Astrocyte of the spinal cord (primary cell): Measurements from ENCODE around the gene TADA2B.

Experiments
- DNase-seq: peaks from one replicate; pipeline ENCODE4 v3.0.0; 2011; ENCODE audit warnings: low read depth, low spot score
- H3K4me3 ChIP-seq: 2 replicates; pipeline ENCODE4 v1.5.1; 2011; ENCODE audit warnings: low read depth, mild to moderate bottlenecking, low read length, moderate library complexity
- in situ Hi-C: cut with HindIII; loops from 2 replicates; pipeline ENCODE4 v1.10.0; 2017; ENCODE audit warnings: low sequenced_read_pairs
- TF ChIP-seq, protein P1 (sequence below): IDR thresholded peaks from 2 replicates; pipeline ENCODE4 v1.5.1; 2012; ENCODE audit warnings: low read depth, mild to moderate bottlenecking, low read length, inconsistent platforms

Gene TADA2B

DNA sequence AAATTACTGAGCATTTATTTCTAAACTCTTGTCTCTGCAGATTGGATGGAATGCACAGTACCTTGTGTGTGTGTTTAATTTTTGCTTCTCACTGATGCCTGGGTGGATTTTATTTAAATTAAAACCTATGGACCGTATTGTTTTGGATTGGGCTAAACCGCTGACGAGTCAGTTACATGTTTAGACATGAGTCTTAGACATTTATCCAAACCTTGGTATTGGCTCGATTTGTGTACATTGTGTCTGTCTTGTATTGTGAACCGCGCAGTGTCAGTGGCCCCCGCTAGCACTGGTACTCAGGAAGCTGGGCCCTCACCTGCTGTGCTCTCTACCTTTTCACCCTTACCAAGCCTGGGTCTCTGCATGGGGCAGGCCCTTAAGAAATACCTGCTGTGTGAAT, 40.8 kb upstream of the TADA2B start:
- in situ Hi-C loops: no loop called here
- H3K4me3 ChIP-seq: no peak overlapping the region
- TF ChIP-seq, protein P1, sequence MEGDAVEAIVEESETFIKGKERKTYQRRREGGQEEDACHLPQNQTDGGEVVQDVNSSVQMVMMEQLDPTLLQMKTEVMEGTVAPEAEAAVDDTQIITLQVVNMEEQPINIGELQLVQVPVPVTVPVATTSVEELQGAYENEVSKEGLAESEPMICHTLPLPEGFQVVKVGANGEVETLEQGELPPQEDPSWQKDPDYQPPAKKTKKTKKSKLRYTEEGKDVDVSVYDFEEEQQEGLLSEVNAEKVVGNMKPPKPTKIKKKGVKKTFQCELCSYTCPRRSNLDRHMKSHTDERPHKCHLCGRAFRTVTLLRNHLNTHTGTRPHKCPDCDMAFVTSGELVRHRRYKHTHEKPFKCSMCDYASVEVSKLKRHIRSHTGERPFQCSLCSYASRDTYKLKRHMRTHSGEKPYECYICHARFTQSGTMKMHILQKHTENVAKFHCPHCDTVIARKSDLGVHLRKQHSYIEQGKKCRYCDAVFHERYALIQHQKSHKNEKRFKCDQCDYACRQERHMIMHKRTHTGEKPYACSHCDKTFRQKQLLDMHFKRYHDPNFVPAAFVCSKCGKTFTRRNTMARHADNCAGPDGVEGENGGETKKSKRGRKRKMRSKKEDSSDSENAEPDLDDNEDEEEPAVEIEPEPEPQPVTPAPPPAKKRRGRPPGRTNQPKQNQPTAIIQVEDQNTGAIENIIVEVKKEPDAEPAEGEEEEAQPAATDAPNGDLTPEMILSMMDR: no peak
- no peak for DNase-seq

DNA sequence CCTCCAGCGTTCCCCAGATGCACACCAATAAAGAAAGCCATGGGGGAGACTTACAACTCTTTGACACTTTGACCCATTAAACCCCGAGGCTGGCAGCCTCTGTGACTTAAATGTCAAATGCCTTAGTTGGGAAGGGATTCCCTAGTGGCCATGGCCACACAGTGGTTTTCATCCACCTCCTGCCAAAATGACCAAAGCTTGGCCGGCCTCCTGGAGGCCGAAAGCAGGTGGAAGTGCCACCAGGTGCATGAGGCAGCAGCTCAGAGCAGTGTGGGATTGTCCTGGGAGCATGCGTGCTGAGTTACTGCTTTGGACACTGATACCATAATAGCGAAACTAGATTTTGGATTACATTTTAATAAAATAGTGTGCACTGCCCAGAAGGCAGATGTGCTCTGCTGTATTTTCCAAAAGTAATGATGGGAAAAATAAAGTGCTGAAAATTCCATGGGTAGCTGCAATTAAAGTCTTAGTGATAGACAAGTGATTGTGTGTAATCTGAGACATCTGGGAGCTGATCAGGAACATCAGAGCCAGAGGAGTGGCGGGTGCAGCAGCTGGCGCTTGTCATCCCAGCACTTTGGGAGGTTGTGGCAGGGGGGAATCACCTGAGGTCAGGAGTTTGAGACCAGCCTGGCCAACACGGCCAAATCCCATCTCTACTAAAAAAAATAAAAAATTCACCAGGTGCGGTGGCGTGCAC, 39.8 kb upstream of the TADA2B start:
- no peak for DNase-seq
- H3K4me3 ChIP-seq: no peak overlapping the region
- in situ Hi-C loops: no loop called here
- TF ChIP-seq, protein P1: no peak

DNA sequence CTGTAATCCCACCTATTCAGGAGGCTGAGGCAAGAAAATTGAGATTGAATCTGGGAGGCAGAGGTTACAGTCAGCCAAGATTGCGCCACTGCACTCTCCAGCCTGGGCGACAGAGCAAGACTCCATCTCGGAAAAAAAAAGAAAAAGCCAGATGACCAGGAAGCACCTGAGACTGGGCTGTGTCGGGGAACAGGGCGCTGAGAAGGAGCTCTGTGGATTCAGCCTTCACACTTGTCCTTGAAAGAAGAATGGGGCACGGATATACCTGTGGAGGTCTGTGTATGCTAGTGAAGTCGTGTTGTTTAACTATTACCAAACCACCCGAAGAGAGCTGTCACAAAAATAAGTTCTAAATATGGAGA, 39.3 kb upstream of the TADA2B start:
- DNase-seq: no peak
- H3K4me3 ChIP-seq: no peak overlapping the region
- in situ Hi-C loops: no loop called here
- TF ChIP-seq, protein P1: no peak

DNA sequence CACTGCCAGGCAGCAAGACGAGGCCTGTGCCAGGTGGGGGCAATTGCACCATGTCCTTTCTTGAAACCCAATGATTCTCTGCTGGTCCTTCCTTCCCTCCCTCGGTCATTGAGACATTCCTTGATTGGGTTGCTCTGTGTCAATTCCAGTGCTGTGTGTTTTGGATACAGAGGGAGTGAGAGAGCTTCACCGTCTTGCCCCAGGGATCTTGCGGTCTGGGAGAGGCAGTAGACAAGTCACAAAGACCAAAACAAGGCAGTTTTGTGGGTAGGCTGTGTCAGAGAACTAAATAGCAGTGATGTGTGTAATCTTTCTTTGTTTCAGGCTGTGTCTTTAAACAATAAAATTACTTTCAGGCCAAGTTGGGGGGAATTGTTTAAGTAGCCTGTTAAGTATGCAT, 38.8 kb upstream of the TADA2B start:
- no peak overlapping the region for H3K4me3 ChIP-seq
- peak; percentile 24 for DNase-seq
- in situ Hi-C loops: no loop called here
- TF ChIP-seq, protein P1: no peak

DNA sequence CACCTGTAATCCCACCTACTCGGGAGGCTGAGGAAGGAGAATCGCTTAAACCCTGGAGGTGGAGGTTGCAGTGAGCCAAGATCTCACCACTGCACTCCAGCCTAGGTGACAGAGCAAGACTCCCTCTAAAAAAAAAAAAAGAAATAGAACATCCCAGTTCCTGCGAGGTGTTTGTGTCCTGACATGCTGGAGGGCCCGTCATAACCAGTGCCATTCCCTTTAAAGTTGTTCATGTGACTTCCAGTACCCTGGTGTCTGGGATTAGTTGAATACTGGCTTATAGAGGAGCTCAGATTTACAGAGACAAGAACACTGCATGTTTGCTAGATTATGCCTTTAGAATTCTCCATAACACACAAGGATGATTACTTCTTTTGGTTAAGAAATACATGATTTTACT, 37.6 kb upstream of the TADA2B start:
- TF ChIP-seq, protein P1: no peak
- no peak overlapping the region for H3K4me3 ChIP-seq
- no peak for DNase-seq
- in situ Hi-C loops: no loop called here

DNA sequence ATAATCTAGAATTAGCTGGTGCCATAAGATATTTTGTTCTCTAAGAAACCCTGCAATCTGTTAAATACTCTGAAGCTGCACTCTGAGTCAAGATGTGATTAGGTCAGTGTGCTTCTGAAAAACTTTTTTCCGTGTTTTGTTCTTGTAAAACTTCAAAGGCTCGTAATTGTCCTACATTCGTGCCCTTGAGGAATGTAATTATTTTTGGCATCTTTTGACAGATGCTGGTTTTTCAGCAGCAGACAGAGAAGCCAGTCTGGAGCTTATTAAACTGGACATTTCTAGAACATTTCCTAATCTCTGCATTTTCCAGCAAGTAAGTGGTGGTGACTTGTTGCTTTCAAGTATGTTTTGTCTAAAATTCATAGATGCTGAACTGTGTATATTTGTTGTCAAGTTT, 36.8 kb upstream of the TADA2B start:
- TF ChIP-seq, protein P1: no peak
- no peak for DNase-seq
- H3K4me3 ChIP-seq: no peak overlapping the region
- in situ Hi-C loops: no loop called here
